K562 (cell line): ENCODE data around the gene KLF1. TPM values are rescaled to one million over a fixed set of nuclear protein-coding genes. Genes with fewer than 3 reads are reported as not detected.

ENCODE experiments used
- FOS ChIP-seq: IDR thresholded peaks from 3 replicates; pipeline ENCODE4 v1.6.1; 2011; ENCODE audit not compliant: insufficient read length; ENCODE audit errors: extremely low read depth
- PTBP1 ChIP-seq: fragments of 200-400 bp; formaldehyde crosslinking; IDR thresholded peaks from 2 replicates; pipeline ENCODE4 v1.6.1; 2017; ENCODE audit warnings: low read depth, low read length
- RBBP5 ChIP-seq: fragments of 200-600 bp; sonication (generic); IDR thresholded peaks from 2 replicates; pipeline ENCODE4 v1.6.1; 2012; ENCODE audit warnings: borderline replicate concordance, mild to moderate bottlenecking, low read length, control low read depth, inconsistent platforms; ENCODE audit not compliant: insufficient read depth, poor library complexity, severe bottlenecking
- RCOR1 ChIP-seq, 2 experiments: IDR thresholded peaks; 2 replicates each; pipeline ENCODE4 v1.6.1; 2012; ENCODE audit warnings: low read depth in 2 of 2, low read length in 2 of 2, borderline replicate concordance in 1 of 2, improper control_type of control experiment in 1 of 2
- SMAD1 ChIP-seq: fragments of 150-350 bp; IDR thresholded peaks from 2 replicates; pipeline ENCODE4 v1.6.1; 2014; ENCODE audit warnings: low read length, low read depth; ENCODE audit not compliant: partially characterized antibody
- SUPT5H ChIP-seq: fragments of 450-650 bp; IDR thresholded peaks from 2 replicates; pipeline ENCODE4 v1.6.1; 2016
- TRIM24 ChIP-seq, 2 experiments: fragments of 450-650 bp; IDR thresholded peaks; 2 replicates each; pipeline ENCODE4 v1.6.1; 2016
- TSC22D4 ChIP-seq: fragments of 450-650 bp; IDR thresholded peaks from 2 replicates; pipeline ENCODE4 v1.6.1; 2016; ENCODE audit warnings: missing genetic modification characterization, missing biosample characterization, control low read depth
- ZBTB1 ChIP-seq: sonication (generic); formaldehyde crosslinking; IDR thresholded peaks from 2 replicates; pipeline ENCODE4 v1.8.1; 2023; ENCODE audit warnings: missing genetic modification reagents, low read depth, mild to moderate bottlenecking, borderline replicate concordance
- ZNF584 ChIP-seq: fragments of 200-800 bp; sonication (Bioruptor generic); IDR thresholded peaks from 2 replicates; pipeline ENCODE4 v1.6.1; 2016; ENCODE audit warnings: low read depth, mild to moderate bottlenecking, missing genetic modification characterization, missing compliant biosample characterization
- polyA plus RNA-seq, 8 experiments: library from polyadenylated mRNA; depleted of rRNA in 4 of 8; stranded (reverse) in 5 of 8; unstranded in 3 of 8; fragments of >200 nt; fragmentation: Nextera tagmentation in 2 of 8; fragmentation: Illumina TruSeq in 1 of 8; extraction: Ambion mirVana in 2 of 8; extraction: Trizol in 1 of 8; gene quantifications; 2 replicates each; pipeline versions ENCODE4 v1.2.1 to v1.2.3, GENCODE V29; 2011 to 2014; ENCODE audit warnings: inconsistent platforms in 1 of 8, missing spikeins in 1 of 8
- total RNA-seq, 7 experiments: library from RNA; depleted of rRNA in 6 of 7; stranded (reverse); fragments of >200 nt in 6 of 7; fragmentation: Illumina TruSeq in 2 of 7; extraction: Trizol in 2 of 7; gene quantifications; 2 replicates each; pipeline versions ENCODE4 v1.2.1 to v1.2.3, GENCODE V29; 2011 to 2021; ENCODE audit warnings: low replicate concordance in 1 of 7
- TF ChIP-seq, protein P1 (sequence below): fragments of 450-650 bp; IDR thresholded peaks from 2 replicates; pipeline ENCODE4 v1.6.1; 2016
- TF ChIP-seq, protein P2 (sequence below): fragments of 250-450 bp; sonication (Bioruptor Pico); IDR thresholded peaks from 2 replicates; pipeline ENCODE4 v1.6.1; 2021; ENCODE audit warnings: mild to moderate bottlenecking

The KLF1 gene
- total and polyA plus RNA-seq, 9 of the 15 experiments (the other 6 are each of a cell fraction or from before 2014, with no cell fraction given) = 8.4 to 163 (median 47.3) TPM

DNA sequence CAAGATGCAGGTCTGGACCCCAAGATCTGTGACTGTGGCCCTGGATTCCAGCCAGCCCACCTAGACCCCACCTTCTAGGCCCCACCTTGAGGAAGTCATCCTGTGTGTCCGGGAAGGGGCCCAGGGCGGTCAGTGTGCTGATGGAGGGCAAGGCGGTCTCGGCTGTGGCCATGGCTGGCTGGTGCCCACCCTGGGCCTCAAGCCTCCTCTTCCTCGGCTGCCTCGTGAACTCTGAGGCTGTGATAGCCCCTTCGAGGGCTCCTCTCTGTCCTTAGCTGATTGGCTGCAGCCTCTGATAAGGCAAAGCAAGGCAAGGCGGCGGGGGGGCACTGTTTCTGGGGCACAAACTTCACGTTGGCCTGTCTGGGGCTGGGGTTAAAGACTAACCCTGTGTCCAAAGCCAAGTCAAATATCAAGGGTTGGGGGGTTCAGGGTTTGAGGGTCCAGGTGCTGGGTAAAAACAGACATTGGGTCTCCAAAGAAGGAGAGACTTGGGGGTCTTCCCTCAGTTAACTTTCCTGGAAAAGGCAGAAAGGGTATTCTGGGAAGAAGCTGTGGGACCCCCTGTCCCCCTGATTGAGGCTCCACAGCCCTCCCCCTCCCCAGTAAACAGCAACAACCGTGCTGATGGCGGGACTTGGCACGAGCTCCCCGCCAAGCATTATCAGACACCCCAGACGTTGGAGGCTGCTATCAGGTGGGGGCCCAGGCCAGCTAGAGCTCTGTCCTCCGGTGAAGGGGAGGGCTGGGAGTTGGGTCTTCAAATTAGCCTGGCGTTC, at the start of gene KLF1 (continued):
- peak; percentile 31 to 80; a peak in 3 of 4 replicates for TF ChIP-seq RCOR1 (IDR thresholded peaks at IDR 0.05; ENCODE audit: borderline replicate concordance in 1 of 2, low read depth in 2 of 2, low read length in 2 of 2)
- TF ChIP-seq, protein P1, sequence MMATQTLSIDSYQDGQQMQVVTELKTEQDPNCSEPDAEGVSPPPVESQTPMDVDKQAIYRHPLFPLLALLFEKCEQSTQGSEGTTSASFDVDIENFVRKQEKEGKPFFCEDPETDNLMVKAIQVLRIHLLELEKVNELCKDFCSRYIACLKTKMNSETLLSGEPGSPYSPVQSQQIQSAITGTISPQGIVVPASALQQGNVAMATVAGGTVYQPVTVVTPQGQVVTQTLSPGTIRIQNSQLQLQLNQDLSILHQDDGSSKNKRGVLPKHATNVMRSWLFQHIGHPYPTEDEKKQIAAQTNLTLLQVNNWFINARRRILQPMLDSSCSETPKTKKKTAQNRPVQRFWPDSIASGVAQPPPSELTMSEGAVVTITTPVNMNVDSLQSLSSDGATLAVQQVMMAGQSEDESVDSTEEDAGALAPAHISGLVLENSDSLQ = peak; percentile 64
- TF ChIP-seq TSC22D4 (tag) = no peak
- TF ChIP-seq RBBP5 = peak; percentile 63
- 0 out of 2 replicates have a peak, but pooled peaks have one; percentile 22 for TF ChIP-seq ZBTB1 (CRISPR knock-in tag)
- no peak for TF ChIP-seq ZNF584 (CRISPR knock-in tag)
- peak; percentile 78 to 89 for TF ChIP-seq TRIM24 (IDR thresholded peaks at IDR 0.05)
- no peak for TF ChIP-seq PTBP1
- no peak for TF ChIP-seq FOS
- TF ChIP-seq, protein P2, sequence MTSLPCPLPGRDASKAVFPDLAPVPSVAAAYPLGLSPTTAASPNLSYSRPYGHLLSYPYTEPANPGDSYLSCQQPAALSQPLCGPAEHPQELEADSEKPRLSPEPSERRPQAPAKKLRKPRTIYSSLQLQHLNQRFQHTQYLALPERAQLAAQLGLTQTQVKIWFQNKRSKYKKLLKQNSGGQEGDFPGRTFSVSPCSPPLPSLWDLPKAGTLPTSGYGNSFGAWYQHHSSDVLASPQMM (CRISPR knock-in tag) = no peak
- peak; percentile 34 for TF ChIP-seq SMAD1
- TF ChIP-seq SUPT5H = peak; percentile 90
